A549 (cell line): Measurements from ENCODE around the gene FBXL20.

Source experiments
- CHD2 ChIP-seq: fragments of 150-350 bp; IDR thresholded peaks from 2 replicates; pipeline ENCODE4 v1.6.1; 2014; ENCODE audit warnings: low read length; ENCODE audit not compliant: partially characterized antibody
- CTCF ChIP-seq: fragments of >200 bp; sonication (Bioruptor Twin); formaldehyde crosslinking; IDR thresholded peaks from 3 replicates; pipeline ENCODE4 v1.5.1; 2016
- EP300 ChIP-seq, 2 experiments: fragments of >200 bp; sonication (Bioruptor Twin); formaldehyde crosslinking; IDR thresholded peaks; 2 replicates in 1 of 2; 3 replicates in 1 of 2; pipeline ENCODE4 v1.6.1; 2016 to 2017
- FOSL2 ChIP-seq, 2 experiments: fragments of 450-650 bp in 1 of 2; fragments of >200 bp in 1 of 2; sonication (Bioruptor Twin) in 1 of 2; formaldehyde crosslinking; IDR thresholded peaks; 2 replicates each; pipeline versions ENCODE4 v1.5.0 to v1.6.1; 2016 to 2020; ENCODE audit warnings: mild to moderate bottlenecking in 1 of 2, moderate library complexity in 1 of 2
- HMGXB4 ChIP-seq: fragments of 250-450 bp; sonication (Bioruptor Pico); IDR thresholded peaks from 2 replicates; pipeline ENCODE4 v1.5.0; 2021; ENCODE audit warnings: mild to moderate bottlenecking, moderate library complexity, borderline replicate concordance
- KDM1A ChIP-seq: fragments of 200-600 bp; sonication (generic); IDR thresholded peaks from 2 replicates; pipeline ENCODE4 v1.6.1; 2016; ENCODE audit warnings: low read depth, mild to moderate bottlenecking
- MAFK ChIP-seq: fragments of 450-650 bp; IDR thresholded peaks from 2 replicates; pipeline ENCODE4 v1.6.1; 2014; ENCODE audit not compliant: partially characterized antibody
- PBX3 ChIP-seq: IDR thresholded peaks from 2 replicates; pipeline ENCODE4 v1.6.1; 2012
- POLR2A ChIP-seq: IDR thresholded peaks from 2 replicates; pipeline ENCODE4 v1.6.1; 2012; ENCODE audit warnings: mild to moderate bottlenecking, low read length
- POLR2AphosphoS2 ChIP-seq: conservative IDR thresholded peaks from 2 replicates; pipeline ENCODE4 v1.6.1; 2012; ENCODE audit warnings: low read length, improper control_type of control experiment, inconsistent platforms
- RAD21 ChIP-seq, 2 experiments: fragments of >200 bp in 1 of 2; sonication (Bioruptor Twin) in 1 of 2; formaldehyde crosslinking in 1 of 2; IDR thresholded peaks in 1 of 2; conservative IDR thresholded peaks in 1 of 2; 2 replicates in 1 of 2; 3 replicates in 1 of 2; pipeline ENCODE4 v1.6.1; 2012 to 2018; ENCODE audit warnings: inconsistent platforms in 1 of 2
- RFX5 ChIP-seq: fragments of 450-650 bp; IDR thresholded peaks from 2 replicates; pipeline ENCODE4 v1.7.1; 2014; ENCODE audit warnings: antibody characterized with exemption, mild to moderate bottlenecking, moderate library complexity
- SMC3 ChIP-seq: fragments of >200 bp; sonication (Bioruptor Twin); formaldehyde crosslinking; IDR thresholded peaks from 3 replicates; pipeline ENCODE4 v1.6.1; 2018; ENCODE audit warnings: inconsistent platforms
- TF ChIP-seq, protein P1 (sequence below): IDR thresholded peaks from 2 replicates; pipeline ENCODE4 v1.6.1; 2012

GRCh38 chr17:39230361-39230760 is 171.1 kb downstream of the FBXL20 start:
- no peak for TF ChIP-seq RAD21 (conservative IDR thresholded peaks at IDR 0.05 in 1 of 2, IDR thresholded peaks at IDR 0.05 in 1 of 2)
- TF ChIP-seq, protein P1, sequence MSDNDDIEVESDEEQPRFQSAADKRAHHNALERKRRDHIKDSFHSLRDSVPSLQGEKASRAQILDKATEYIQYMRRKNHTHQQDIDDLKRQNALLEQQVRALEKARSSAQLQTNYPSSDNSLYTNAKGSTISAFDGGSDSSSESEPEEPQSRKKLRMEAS: no peak
- no peak for TF ChIP-seq MAFK
- TF ChIP-seq SMC3: no peak
- TF ChIP-seq EP300 (IDR thresholded peaks at IDR 0.05): no peak
- TF ChIP-seq POLR2A: no peak
- TF ChIP-seq POLR2AphosphoS2: no peak
- no peak for TF ChIP-seq CTCF
- TF ChIP-seq HMGXB4 (CRISPR knock-in tag): no peak
- TF ChIP-seq KDM1A: no peak
- TF ChIP-seq CHD2: no peak
- TF ChIP-seq RFX5: no peak
- no peak for TF ChIP-seq FOSL2 (IDR thresholded peaks at IDR 0.05)
- TF ChIP-seq FOSL2 (CRISPR knock-in tag; IDR thresholded peaks at IDR 0.05): no peak
- TF ChIP-seq PBX3: no peak
